Measurements from ENCODE around the gene PTGR3. TPM values are rescaled to one million over a fixed set of nuclear protein-coding genes. Genes with fewer than 3 reads are reported as not detected.
A peak's percentile ranks its signal among the peaks of the same experiment; 100 is the strongest.

Gene PTGR3
- total RNA-seq, 1 experiment from 2014 or later = 1.6 TPM

DNA sequence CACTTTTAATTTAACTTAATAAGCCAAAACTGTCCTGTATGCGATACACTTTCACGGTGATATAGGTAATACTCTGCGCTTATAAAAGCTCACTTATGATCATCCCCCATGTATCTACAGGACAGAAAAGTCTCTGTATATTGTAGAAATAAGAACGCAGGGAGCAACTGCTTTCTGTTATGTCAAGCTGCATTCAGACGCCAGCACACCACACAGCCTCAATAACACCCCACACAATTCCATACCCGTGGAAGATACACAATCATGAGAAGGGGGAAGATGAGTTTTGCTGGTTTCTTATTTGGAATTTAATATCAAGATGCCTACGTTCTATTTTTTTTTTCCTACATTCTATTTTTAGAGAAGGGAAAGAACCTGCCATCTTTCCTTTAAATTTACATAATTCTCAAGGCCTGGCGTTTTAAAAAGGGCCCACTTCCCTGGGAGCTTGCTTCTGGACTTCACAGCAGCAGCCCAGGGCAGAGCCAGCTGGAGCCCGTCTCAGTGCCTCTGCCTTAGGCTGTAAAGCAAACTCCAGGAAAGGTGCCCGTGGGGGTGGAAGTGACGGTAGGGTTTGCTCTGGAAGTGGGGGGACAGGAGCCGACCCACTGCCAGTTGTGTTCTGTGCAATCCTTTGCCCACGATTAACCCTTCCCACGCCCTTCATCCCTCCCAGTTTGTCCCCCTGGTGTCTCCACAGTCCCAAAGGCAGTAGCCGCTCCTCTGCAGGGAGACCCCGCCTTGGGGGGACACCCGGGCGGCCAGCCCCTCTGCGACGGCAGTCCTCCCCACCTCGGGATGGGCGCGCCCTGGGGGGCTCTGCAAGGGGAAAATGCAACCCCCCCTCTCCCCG is 5.3 kb downstream of the PTGR3 start:
- H3K4me3 Mint-ChIP-seq = peak overlapping the region; percentile 47 to 72

More for the DNA sequence above, 5.3 kb downstream of the PTGR3 start:
- Histone ChIP-seq H3K79me2 (ENCODE audit: insufficient read depth, low read length) (no peaks in the 10 kb centered on the region), H3T11ph (ENCODE audit: low read length) (no peak overlapping the region), H2BK5ac (ENCODE audit: insufficient read length, low read length) (no peak overlapping the region), H3K4me2 (ENCODE audit: insufficient read depth, insufficient read length, low read length) (peak overlapping the region; percentile 66), H2BK20ac (ENCODE audit: low read depth, low read length, poor library complexity, severe bottlenecking) (no peak overlapping the region), H3K23me2 (ENCODE audit: insufficient read length, low read depth, low read length, poor library complexity, severe bottlenecking) (peaks cover 25% of the 10 kb centered on the region), H4K20me1 (ENCODE audit: control insufficient read depth, insufficient read depth, insufficient read length) (no peaks in the 10 kb centered on the region), H3K9ac (ENCODE audit: extremely low read depth, insufficient read length, low read length) (no peak overlapping the region), H2AK5ac (ENCODE audit: insufficient read length, low read length) (no peak overlapping the region), H3K79me1 (ENCODE audit: insufficient read depth, low read depth, low read length, poor library complexity, severe bottlenecking) (no peaks in the 10 kb centered on the region), H3K56ac (ENCODE audit: insufficient read length, low read depth, low read length) (no peak overlapping the region), H3K4ac (ENCODE audit: low read depth, low read length) (no peak overlapping the region), H3K14ac (ENCODE audit: insufficient read depth, low read length) (no peak overlapping the region), H2BK120ac (ENCODE audit: low read depth, low read length, poor library complexity, severe bottlenecking) (no peak overlapping the region), H4K91ac (ENCODE audit: insufficient read length, low read depth, low read length) (no peak overlapping the region), H4K5ac (ENCODE audit: insufficient read length, low read depth, low read length) (no peak overlapping the region), H3K18ac (ENCODE audit: insufficient read length, low read depth, low read length) (no peak overlapping the region), H3K23ac (ENCODE audit: insufficient read length, low read depth, low read length) (no peak overlapping the region), H2BK15ac (ENCODE audit: low read depth, low read length) (no peak overlapping the region), H4K8ac (replicated peaks; ENCODE audit: insufficient read length, low read depth, low read length) (no peak overlapping the region), H2BK12ac (ENCODE audit: insufficient read length, low read depth, low read length) (no peak overlapping the region), H3K9me3 (ENCODE audit: control insufficient read depth, low read depth, low read length) (no peaks in the 10 kb centered on the region), H3K4me1 (ENCODE audit: insufficient read depth, low read length) (no peaks in the 10 kb centered on the region; the same call in 1 of the 2 replicates), H3K27ac (ENCODE audit: insufficient read length, low read depth, low read length) (no peak overlapping the region), H3K27me3 (ENCODE audit: insufficient read depth, low read length) (peaks cover 50% of the 10 kb centered on the region), H2AFZ (ENCODE audit: low read length) (no peak overlapping the region)
- H3K27me3 Mint-ChIP-seq (ENCODE audit: low read depth) = peaks cover 83% of the 10 kb centered on the region
- no peaks in the 10 kb centered on the region; a peak in 2 of 7 replicates for H3K36me3 Mint-ChIP-seq (ENCODE audit: insufficient read depth in 1 of 3, low read depth in 3 of 3)
- H3K9me3 Mint-ChIP-seq = no peaks in the 10 kb centered on the region; a peak in 1 of 5 replicates
- WGBS (ENCODE audit: extremely low coverage, insufficient read length, low lambda C conversion rate) = no CpG with 5 or more reads among the region's 24 CpGs
- DNase-seq = no peak
- H3K27ac Mint-ChIP-seq = no peak overlapping the region
- TF ChIP-seq, protein P1, sequence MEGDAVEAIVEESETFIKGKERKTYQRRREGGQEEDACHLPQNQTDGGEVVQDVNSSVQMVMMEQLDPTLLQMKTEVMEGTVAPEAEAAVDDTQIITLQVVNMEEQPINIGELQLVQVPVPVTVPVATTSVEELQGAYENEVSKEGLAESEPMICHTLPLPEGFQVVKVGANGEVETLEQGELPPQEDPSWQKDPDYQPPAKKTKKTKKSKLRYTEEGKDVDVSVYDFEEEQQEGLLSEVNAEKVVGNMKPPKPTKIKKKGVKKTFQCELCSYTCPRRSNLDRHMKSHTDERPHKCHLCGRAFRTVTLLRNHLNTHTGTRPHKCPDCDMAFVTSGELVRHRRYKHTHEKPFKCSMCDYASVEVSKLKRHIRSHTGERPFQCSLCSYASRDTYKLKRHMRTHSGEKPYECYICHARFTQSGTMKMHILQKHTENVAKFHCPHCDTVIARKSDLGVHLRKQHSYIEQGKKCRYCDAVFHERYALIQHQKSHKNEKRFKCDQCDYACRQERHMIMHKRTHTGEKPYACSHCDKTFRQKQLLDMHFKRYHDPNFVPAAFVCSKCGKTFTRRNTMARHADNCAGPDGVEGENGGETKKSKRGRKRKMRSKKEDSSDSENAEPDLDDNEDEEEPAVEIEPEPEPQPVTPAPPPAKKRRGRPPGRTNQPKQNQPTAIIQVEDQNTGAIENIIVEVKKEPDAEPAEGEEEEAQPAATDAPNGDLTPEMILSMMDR (conservative IDR thresholded peaks at IDR 0.05) = no peak
- H3K4me1 Mint-ChIP-seq = peaks cover 32 to 33% of the 10 kb centered on the region in 2 experiments
